ENCODE data around the gene BTBD16.

DNA sequence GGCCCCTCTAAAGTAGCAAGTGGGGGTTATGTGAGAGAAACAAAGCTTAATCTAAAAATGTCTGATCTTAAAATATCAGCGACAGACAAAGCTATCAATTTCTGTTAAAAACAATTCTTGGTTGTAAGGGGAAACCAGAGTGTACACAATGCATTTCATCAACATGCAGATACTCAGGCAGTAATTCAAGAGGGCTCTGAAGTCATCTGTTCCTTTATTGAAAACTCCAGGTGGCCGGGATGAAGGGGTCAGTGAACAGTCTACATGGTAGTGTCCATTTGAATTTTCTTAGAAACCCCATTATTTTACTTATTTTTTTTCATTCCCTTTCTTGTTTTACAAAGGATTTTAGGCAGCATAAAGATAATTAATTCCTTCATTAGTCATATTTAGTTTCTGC, 36.7 kb upstream of the BTBD16 start:
- TF ChIP-seq, protein P1, sequence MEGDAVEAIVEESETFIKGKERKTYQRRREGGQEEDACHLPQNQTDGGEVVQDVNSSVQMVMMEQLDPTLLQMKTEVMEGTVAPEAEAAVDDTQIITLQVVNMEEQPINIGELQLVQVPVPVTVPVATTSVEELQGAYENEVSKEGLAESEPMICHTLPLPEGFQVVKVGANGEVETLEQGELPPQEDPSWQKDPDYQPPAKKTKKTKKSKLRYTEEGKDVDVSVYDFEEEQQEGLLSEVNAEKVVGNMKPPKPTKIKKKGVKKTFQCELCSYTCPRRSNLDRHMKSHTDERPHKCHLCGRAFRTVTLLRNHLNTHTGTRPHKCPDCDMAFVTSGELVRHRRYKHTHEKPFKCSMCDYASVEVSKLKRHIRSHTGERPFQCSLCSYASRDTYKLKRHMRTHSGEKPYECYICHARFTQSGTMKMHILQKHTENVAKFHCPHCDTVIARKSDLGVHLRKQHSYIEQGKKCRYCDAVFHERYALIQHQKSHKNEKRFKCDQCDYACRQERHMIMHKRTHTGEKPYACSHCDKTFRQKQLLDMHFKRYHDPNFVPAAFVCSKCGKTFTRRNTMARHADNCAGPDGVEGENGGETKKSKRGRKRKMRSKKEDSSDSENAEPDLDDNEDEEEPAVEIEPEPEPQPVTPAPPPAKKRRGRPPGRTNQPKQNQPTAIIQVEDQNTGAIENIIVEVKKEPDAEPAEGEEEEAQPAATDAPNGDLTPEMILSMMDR (IDR thresholded peaks at IDR 0.05; ENCODE audit: low read depth, low read length, missing input control): no peak
- TF ChIP-seq, protein P2, sequence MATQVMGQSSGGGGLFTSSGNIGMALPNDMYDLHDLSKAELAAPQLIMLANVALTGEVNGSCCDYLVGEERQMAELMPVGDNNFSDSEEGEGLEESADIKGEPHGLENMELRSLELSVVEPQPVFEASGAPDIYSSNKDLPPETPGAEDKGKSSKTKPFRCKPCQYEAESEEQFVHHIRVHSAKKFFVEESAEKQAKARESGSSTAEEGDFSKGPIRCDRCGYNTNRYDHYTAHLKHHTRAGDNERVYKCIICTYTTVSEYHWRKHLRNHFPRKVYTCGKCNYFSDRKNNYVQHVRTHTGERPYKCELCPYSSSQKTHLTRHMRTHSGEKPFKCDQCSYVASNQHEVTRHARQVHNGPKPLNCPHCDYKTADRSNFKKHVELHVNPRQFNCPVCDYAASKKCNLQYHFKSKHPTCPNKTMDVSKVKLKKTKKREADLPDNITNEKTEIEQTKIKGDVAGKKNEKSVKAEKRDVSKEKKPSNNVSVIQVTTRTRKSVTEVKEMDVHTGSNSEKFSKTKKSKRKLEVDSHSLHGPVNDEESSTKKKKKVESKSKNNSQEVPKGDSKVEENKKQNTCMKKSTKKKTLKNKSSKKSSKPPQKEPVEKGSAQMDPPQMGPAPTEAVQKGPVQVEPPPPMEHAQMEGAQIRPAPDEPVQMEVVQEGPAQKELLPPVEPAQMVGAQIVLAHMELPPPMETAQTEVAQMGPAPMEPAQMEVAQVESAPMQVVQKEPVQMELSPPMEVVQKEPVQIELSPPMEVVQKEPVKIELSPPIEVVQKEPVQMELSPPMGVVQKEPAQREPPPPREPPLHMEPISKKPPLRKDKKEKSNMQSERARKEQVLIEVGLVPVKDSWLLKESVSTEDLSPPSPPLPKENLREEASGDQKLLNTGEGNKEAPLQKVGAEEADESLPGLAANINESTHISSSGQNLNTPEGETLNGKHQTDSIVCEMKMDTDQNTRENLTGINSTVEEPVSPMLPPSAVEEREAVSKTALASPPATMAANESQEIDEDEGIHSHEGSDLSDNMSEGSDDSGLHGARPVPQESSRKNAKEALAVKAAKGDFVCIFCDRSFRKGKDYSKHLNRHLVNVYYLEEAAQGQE (IDR thresholded peaks at IDR 0.05): no peak
- no peak for TF ChIP-seq GABPA (IDR thresholded peaks at IDR 0.05 in 1 of 2, conservative IDR thresholded peaks at IDR 0.05 in 1 of 2)
- TF ChIP-seq SP1 (IDR thresholded peaks at IDR 0.05): no peak
- TF ChIP-seq RAD21 (IDR thresholded peaks at IDR 0.05): no peak
- TF ChIP-seq, protein P3, sequence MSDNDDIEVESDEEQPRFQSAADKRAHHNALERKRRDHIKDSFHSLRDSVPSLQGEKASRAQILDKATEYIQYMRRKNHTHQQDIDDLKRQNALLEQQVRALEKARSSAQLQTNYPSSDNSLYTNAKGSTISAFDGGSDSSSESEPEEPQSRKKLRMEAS (IDR thresholded peaks at IDR 0.05): no peak
- no peak for TF ChIP-seq HNF4A (conservative IDR thresholded peaks at IDR 0.05)
- TF ChIP-seq TAF1 (conservative IDR thresholded peaks at IDR 0.05): no peak
- no peak for TF ChIP-seq YY1 (IDR thresholded peaks at IDR 0.05)
- no peak for TF ChIP-seq NR2F2 (IDR thresholded peaks at IDR 0.05)
- no peak for TF ChIP-seq JUND (IDR thresholded peaks at IDR 0.05)
- TF ChIP-seq, protein P4, sequence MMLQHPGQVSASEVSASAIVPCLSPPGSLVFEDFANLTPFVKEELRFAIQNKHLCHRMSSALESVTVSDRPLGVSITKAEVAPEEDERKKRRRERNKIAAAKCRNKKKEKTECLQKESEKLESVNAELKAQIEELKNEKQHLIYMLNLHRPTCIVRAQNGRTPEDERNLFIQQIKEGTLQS (IDR thresholded peaks at IDR 0.05): no peak
- TF ChIP-seq, protein P5, sequence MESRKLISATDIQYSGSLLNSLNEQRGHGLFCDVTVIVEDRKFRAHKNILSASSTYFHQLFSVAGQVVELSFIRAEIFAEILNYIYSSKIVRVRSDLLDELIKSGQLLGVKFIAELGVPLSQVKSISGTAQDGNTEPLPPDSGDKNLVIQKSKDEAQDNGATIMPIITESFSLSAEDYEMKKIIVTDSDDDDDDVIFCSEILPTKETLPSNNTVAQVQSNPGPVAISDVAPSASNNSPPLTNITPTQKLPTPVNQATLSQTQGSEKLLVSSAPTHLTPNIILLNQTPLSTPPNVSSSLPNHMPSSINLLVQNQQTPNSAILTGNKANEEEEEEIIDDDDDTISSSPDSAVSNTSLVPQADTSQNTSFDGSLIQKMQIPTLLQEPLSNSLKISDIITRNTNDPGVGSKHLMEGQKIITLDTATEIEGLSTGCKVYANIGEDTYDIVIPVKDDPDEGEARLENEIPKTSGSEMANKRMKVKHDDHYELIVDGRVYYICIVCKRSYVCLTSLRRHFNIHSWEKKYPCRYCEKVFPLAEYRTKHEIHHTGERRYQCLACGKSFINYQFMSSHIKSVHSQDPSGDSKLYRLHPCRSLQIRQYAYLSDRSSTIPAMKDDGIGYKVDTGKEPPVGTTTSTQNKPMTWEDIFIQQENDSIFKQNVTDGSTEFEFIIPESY (IDR thresholded peaks at IDR 0.05): no peak
